PC-9 (cell line): ENCODE results near the gene CRELD1. TPM values are rescaled to one million over a fixed set of nuclear protein-coding genes. Genes with fewer than 3 reads are reported as not detected.

ENCODE experiments used
- BruUV-seq: library from RNA; stranded (reverse); fragments of 400-500 nt; replicated peaks from 2 replicates; lab custom pipeline; 2021; lab: Mats Ljungman, UMichigan
- CTCF ChIA-PET: fragments of 300-600 bp; sonication (Branson Sonifier 250); formaldehyde crosslinking; loops from one replicate; lab custom pipeline; 2022; ENCODE audit warnings: antibody characterized with exemption; lab: Charles Lee
- POLR2A ChIA-PET: fragments of 300-600 bp; sonication (Branson Sonifier 250); formaldehyde crosslinking; loops from one replicate; lab custom pipeline; 2022; ENCODE audit warnings: antibody characterized with exemption; ENCODE audit not compliant: unreplicated experiment; lab: Charles Lee
- DNase-seq, 2 experiments: peaks; one replicate each; pipeline versions ENCODE4 v3.0.0 to v3.0.0-alpha.2; 2015 to 2022; ENCODE audit warnings: mixed read lengths in 1 of 2
- H2AFZ ChIP-seq: fragments of 200-600 bp; sonication (generic); 2 replicates; pipeline ENCODE4 v1.8.1; 2017; ENCODE audit warnings: antibody characterized with exemption
- H3F3A ChIP-seq: fragments of 200-600 bp; sonication (generic); 2 replicates; pipeline ENCODE4 v1.8.1; 2017; ENCODE audit warnings: antibody characterized with exemption, mild to moderate bottlenecking, low read depth; ENCODE audit not compliant: insufficient read depth
- H3K27ac ChIP-seq: fragments of 200-600 bp; sonication (generic); 2 replicates; pipeline ENCODE4 v1.6.1; 2016; ENCODE audit warnings: mixed run types
- H3K27me3 ChIP-seq: fragments of 200-600 bp; sonication (generic); 2 replicates; pipeline ENCODE4 v1.6.1; 2016; ENCODE audit warnings: low read depth, mixed run types; ENCODE audit not compliant: insufficient read depth
- H3K36me3 ChIP-seq: fragments of 200-600 bp; sonication (generic); 2 replicates; pipeline ENCODE4 v1.6.1; 2016; ENCODE audit warnings: low read depth, mixed run types
- H3K4me1 ChIP-seq: fragments of 200-600 bp; sonication (generic); replicated peaks from 2 replicates; pipeline ENCODE4 v1.6.1; 2016; ENCODE audit warnings: mixed run types; ENCODE audit not compliant: insufficient read depth
- H3K4me2 ChIP-seq: fragments of 200-600 bp; sonication (generic); 2 replicates; pipeline ENCODE4 v1.6.1; 2017; ENCODE audit warnings: mixed run types
- H3K4me3 ChIP-seq: fragments of 200-600 bp; sonication (generic); 2 replicates; pipeline ENCODE4 v1.6.1; 2016; ENCODE audit warnings: mixed run types
- H3K79me2 ChIP-seq: fragments of 200-600 bp; sonication (generic); 2 replicates; pipeline ENCODE4 v1.6.1; 2017; ENCODE audit warnings: low read depth, mixed run types
- H3K9me2 ChIP-seq: fragments of 200-600 bp; sonication (generic); 2 replicates; pipeline ENCODE4 v1.8.1; 2017; ENCODE audit warnings: mild to moderate bottlenecking; ENCODE audit not compliant: insufficient read depth
- H3K9me3 ChIP-seq: fragments of 200-600 bp; sonication (generic); 2 replicates; pipeline ENCODE4 v1.8.1; 2016; ENCODE audit warnings: low read depth; ENCODE audit not compliant: insufficient read depth
- H4K20me1 ChIP-seq: fragments of 200-600 bp; sonication (generic); 2 replicates; pipeline ENCODE4 v1.8.1; 2017; ENCODE audit not compliant: insufficient read depth
- EZH2 ChIP-seq: fragments of 200-600 bp; sonication (generic); IDR thresholded peaks from 2 replicates; pipeline ENCODE4 v1.8.0; 2017; ENCODE audit warnings: antibody characterized with exemption, low read depth
- intact Hi-C: fragments of 100-400 bp; cut with micrococcal nuclease; formaldehyde crosslinking; loops from one replicate; pipeline ENCODE4 v1.10.0; 2022; ENCODE audit not compliant: unreplicated experiment
- total RNA-seq: library from RNA; stranded (reverse); gene quantifications from 2 replicates; pipeline ENCODE4 v1.2.3, GENCODE V29; 2021
- TF ChIP-seq, protein P1 (sequence below): fragments of 200-600 bp; sonication (generic); conservative IDR thresholded peaks from 2 replicates; pipeline ENCODE4 v1.6.1; 2017; ENCODE audit warnings: mixed run types, antibody characterized with exemption, mild to moderate bottlenecking, moderate library complexity

CRELD1 gene
- total RNA-seq, 1 experiment from 2014 or later: 30.7 TPM

DNA sequence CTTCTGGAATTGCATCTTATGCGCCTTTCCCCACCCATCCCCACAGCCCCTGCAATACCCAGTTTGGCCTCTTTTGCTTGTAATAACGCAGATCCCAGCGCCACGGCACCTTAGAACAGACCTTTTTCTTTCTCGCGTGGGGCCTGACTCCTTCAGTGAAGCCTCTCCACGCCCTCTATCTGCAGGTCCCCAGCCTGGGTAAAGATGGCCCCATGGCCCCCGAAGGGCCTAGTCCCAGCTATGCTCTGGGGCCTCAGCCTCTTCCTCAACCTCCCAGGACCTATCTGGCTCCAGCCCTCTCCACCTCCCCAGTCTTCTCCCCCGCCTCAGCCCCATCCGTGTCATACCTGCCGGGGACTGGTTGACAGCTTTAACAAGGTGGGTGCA is 594 bp downstream of the CRELD1 start:
- H3K27me3 ChIP-seq: no peaks in the 10 kb centered on the region
- BruUV-seq: TSS peak; percentile 64
- CTCF ChIA-PET: interaction anchor here (1.0 kb wide), 1 partner anchor 12 kb away, joined by 3 read pairs; no protein-coding TSS in a partner anchor

DNA sequence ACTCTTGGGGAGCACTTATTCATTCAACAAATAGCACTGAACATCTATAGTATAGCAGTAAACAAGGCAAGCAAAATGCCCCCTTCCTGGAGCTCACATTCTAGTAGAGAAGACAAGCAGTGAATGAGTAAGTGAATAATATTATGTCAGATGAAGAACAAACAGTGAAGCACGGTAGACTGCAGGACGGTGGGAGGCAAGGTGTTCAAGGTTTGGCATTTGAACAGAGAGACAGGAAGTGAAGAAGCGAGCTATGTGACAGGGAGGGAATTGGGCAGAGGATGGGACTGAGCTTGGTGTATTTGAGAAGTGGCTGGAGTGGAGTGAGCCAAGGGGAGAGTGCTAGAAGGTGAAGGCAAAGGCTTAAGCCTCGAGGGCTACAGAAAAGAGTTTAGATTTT is 1.4 kb downstream of the CRELD1 start:
- intact Hi-C loops: no loop called here
- no TSS peak for BruUV-seq
- TF ChIP-seq, protein P1, sequence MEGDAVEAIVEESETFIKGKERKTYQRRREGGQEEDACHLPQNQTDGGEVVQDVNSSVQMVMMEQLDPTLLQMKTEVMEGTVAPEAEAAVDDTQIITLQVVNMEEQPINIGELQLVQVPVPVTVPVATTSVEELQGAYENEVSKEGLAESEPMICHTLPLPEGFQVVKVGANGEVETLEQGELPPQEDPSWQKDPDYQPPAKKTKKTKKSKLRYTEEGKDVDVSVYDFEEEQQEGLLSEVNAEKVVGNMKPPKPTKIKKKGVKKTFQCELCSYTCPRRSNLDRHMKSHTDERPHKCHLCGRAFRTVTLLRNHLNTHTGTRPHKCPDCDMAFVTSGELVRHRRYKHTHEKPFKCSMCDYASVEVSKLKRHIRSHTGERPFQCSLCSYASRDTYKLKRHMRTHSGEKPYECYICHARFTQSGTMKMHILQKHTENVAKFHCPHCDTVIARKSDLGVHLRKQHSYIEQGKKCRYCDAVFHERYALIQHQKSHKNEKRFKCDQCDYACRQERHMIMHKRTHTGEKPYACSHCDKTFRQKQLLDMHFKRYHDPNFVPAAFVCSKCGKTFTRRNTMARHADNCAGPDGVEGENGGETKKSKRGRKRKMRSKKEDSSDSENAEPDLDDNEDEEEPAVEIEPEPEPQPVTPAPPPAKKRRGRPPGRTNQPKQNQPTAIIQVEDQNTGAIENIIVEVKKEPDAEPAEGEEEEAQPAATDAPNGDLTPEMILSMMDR: no peak
- no peak for TF ChIP-seq EZH2
- no peak overlapping the region for H2AFZ ChIP-seq
- H3K4me2 ChIP-seq: peak overlapping the region; percentile 99
- H3K9me2 ChIP-seq: no peaks in the 10 kb centered on the region
- H3K4me1 ChIP-seq: peaks cover 23% of the 10 kb centered on the region
- H4K20me1 ChIP-seq: no peaks in the 10 kb centered on the region
- CTCF ChIA-PET: no interaction called here
- H3K79me2 ChIP-seq: peaks cover 15% of the 10 kb centered on the region
- H3K36me3 ChIP-seq: peaks cover 21% of the 10 kb centered on the region
- no peak for DNase-seq
- POLR2A ChIA-PET: interaction anchor here (0.6 kb wide), 2 partner anchors 104 to 986 kb away, joined by 3 read pairs; no protein-coding TSS in a partner anchor
- no peaks in the 10 kb centered on the region for H3K9me3 ChIP-seq
- H3K27ac ChIP-seq: no peak overlapping the region
- no peaks in the 10 kb centered on the region for H3K27me3 ChIP-seq
- H3K4me3 ChIP-seq: peak overlapping the region; percentile 72; the same call in 1 of the 2 replicates
- H3F3A ChIP-seq: peaks cover 17% of the 10 kb centered on the region; the same call in 1 of the 2 replicates

More for the DNA sequence above, 594 bp downstream of the CRELD1 start:
- Histone ChIP-seq H3F3A (peaks cover 17% of the 10 kb centered on the region; the same call in 1 of the 2 replicates), H2AFZ (peak overlapping the region; percentile 90), H3K4me1 (peaks cover 23% of the 10 kb centered on the region), H3K4me3 (peak overlapping the region; percentile 72), H3K9me2 (no peaks in the 10 kb centered on the region), H3K9me3 (no peaks in the 10 kb centered on the region), H3K4me2 (peak overlapping the region; percentile 99), H3K27ac (peak overlapping the region; percentile 89), H4K20me1 (no peaks in the 10 kb centered on the region), H3K36me3 (peaks cover 21% of the 10 kb centered on the region), H3K79me2 (peaks cover 15% of the 10 kb centered on the region)
- intact Hi-C loops: no loop called here
- TF ChIP-seq, protein P1: peak; percentile 38; the same call in 1 of the 2 replicates
- no peak for TF ChIP-seq EZH2
- POLR2A ChIA-PET: interaction anchor here (0.8 kb wide), 1 partner anchor 18 kb away, joined by 5 read pairs; the partner anchor contains the start of gene IL17RC
- no peak for DNase-seq

DNA sequence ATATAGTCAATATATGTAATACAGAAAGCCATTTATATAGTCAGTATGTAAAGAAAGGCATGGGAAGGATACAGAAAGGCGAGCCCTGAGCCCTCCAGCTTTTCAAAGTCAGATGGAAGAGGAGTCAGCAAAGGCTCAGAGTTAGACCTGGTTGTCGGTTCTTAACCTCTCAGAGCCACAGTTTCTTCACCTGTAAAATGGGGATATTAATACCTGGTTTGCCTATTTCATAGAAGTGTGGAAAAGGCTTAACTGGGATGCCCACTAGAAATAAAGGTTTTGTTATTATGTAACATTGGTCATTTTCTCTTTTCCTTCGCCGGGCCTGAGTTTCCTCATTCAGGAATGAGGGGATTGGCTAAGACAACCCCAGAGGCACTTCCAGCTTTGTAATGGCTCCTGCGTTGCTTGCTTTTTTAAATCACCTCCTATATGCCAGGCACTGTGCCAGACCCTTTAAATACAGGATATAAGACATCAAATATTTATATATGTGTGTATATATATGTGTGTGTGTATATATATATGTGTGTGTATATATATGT is 2.4 kb downstream of the CRELD1 start:
- Histone ChIP-seq H3F3A (peaks cover 17% of the 10 kb centered on the region; the same call in 1 of the 2 replicates), H2AFZ (no peak overlapping the region), H3K36me3 (peaks cover 17% of the 10 kb centered on the region), H3K4me2 (no peak overlapping the region), H3K27me3 (no peaks in the 10 kb centered on the region), H3K27ac (no peak overlapping the region), H3K4me1 (peaks cover 23% of the 10 kb centered on the region), H3K9me2 (no peaks in the 10 kb centered on the region), H3K79me2 (peaks cover 15% of the 10 kb centered on the region), H4K20me1 (no peaks in the 10 kb centered on the region), H3K9me3 (no peaks in the 10 kb centered on the region), H3K4me3 (no peak overlapping the region)
- no TSS peak for BruUV-seq
- CTCF ChIA-PET: no interaction called here
- POLR2A ChIA-PET: no interaction called here
- no peak for DNase-seq
- intact Hi-C loops: no loop called here
- no peak for TF ChIP-seq EZH2
- TF ChIP-seq, protein P1: no peak
